ENCODE data around the gene TSPAN7.

The TSPAN7 gene

GRCh38 chrX:38595801-38596200 lies 34.5 kb downstream of the TSPAN7 start:
- DNase-seq (ENCODE audit: low read depth): no peak

DNA sequence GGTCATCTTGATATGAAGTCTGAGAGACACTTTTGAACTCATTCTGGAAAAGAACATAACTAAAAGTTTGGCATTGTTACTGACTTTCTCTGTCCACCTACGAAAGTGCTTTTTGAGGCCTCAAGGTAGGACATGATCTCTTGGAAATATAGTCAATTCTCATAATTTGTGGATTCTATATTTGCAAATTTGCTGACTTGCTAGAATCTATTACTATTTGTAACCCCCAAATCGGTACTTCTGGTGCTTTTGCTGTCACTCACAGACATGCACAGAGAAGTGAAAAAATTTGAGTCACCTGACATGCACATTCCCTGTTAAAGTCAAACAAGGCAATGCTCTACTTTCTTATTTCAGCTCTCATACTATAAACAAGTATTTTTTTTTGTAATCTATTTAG lies 35.6 kb downstream of the TSPAN7 start:
- no peak for DNase-seq (ENCODE audit: low read depth)

DNA sequence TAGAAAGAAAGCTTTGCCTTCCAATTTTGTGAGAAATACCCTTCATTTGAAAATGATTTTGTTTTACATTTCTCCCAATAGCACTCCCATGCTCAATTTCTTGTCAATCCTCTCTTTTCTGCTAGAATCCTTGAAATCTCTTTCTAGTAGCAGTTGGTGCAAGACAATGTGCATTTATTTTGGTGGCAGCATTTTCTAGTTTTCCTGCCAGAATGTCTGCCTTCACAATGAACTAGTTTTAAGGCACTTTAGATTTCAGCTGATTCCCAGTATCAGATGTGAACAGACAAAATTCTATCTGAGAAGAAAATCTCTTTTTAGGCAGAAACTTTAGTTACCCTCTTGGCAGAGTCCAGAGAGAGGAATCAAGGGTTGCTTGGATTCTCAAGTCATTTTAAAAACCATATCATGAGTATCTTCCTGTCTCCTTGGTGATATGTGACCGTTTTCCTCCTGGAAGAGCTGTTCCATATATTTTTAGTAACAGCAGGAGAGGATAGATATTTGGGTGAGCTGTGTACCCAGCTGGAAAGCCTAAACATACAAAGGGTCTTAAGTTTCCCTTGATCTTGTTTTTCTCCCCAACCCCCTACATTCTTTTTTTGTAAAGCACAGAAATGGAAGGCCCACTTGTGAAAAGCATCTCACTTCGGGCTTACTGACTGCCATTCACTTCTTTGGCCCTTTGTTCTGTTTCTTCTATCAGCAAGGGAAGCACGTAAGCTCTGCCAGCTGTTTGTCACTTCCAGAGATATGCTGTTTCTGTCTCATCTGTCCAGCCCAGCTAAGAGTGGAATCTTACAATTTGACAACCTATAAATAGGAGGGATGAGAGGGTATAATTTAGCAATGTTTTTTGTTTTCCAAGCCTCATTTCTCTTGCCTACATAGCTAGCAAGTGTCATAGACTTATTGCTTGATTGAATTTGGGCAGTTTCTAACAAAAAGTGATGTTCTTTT lies 38.7 kb downstream of the TSPAN7 start:
- no peak for DNase-seq (ENCODE audit: low read depth)

GRCh38 chrX:38601866-38602265 lies 40.5 kb downstream of the TSPAN7 start:
- no peak for DNase-seq (ENCODE audit: low read depth)

- DNase-seq (ENCODE audit: low read depth): no peak
Measured at GRCh38 chrX:38606821-38607220, 45.5 kb downstream of the TSPAN7 start.

GRCh38 chrX:38607976-38608375 lies 46.6 kb downstream of the TSPAN7 start:
- DNase-seq (ENCODE audit: low read depth): no peak

DNA sequence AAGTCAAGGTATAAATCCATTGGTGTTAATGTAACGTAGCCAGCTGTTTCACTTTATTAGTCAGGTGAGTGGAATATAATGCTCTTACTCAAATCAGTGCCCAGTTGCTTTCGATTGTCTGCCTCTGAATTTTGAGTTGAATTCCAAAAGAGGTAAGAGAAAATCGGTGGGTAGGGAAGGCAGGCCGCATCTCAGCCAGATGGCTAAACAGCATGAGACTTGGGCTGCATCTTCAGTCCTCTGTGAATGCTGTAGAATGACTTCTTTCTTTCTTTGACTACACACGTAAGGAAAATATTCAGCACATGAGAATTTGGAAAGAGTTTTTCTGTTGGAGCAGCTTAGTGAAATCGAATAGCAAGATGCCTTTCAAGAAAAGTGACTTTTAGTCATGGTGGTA lies 49.5 kb downstream of the TSPAN7 start:
- no peak for DNase-seq (ENCODE audit: low read depth)

DNA sequence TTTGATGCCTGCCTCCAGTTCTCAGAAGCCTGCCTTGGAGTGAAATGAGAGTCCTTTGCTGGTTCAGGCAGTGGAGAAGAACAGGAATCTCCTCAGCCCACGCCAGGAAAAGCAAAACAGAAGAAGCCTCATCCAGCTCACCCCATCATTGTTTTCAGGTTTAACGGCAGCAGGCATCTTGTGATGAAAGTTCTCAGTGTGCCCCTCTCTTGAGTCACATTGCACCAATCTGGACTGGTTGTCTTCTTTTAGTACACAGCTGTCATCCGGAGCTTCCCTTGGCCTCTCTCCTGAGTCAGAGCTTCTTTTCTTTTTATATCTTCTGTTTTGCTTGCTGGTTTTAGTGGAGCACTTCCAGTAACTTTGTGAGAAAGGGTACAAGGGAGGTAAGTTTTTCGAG lies 50.9 kb downstream of the TSPAN7 start:
- no peak for DNase-seq (ENCODE audit: low read depth)

DNA sequence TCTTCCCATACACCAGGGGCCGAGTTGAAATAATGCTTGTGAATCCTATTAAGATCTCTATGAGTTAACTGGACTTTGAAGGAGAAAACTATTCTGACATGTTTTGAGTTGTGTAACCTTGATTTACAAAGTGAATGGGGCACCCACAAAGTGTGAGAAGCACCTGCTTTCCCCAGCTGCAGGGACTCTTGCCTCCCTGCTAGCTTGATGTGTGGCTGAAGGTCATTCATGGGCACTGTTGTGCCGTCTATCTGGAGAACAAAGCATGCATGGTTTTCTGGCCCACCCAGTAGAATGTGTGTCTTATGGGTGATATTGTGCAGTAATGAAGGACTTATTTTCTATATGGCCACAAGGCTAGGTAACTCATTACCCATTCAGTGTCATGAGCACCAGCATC lies 53.1 kb downstream of the TSPAN7 start:
- DNase-seq (ENCODE audit: low read depth): no peak

DNA sequence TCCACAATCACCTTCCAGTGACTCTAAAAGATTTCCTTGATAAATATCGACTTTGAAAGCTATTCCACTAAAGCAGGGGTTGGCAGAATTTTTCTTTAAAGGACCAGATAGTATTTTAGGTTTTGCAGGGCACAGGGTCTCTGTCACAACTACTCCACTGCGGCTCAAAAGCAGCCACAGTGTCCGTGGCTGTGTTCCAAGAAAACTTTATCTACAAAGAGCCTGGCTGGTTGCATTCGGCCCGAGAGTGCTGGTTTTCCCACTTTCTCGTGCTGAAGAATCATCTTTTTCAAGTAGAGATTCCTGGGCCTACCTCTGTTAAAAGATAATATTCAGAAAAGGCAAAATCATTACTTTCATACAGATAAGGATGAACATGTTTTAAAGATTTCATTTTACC lies 55.6 kb downstream of the TSPAN7 start:
- no peak for DNase-seq (ENCODE audit: low read depth)

DNA sequence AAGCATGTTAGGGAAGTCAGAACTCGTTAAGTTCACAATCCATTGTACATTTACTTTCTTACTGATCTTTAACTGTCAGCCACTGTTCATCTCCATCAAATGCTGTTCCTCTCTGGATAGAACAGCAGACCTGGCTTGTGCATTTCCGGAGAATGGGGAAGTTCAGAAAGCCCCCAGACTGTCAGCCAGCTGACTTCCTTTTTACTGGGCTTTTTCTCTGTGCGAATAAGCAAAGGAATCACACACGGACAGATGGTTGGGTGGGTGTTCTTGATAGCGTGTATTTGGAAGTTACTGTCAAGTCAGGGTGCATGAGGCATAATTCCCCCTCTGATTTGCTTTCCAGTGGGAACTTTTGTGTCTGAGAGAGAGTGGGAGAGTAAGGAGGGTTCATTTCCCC lies 56.8 kb downstream of the TSPAN7 start:
- no peak for DNase-seq (ENCODE audit: low read depth)

GRCh38 chrX:38620623-38621022 lies 59.3 kb downstream of the TSPAN7 start:
- DNase-seq (ENCODE audit: low read depth): no peak

DNA sequence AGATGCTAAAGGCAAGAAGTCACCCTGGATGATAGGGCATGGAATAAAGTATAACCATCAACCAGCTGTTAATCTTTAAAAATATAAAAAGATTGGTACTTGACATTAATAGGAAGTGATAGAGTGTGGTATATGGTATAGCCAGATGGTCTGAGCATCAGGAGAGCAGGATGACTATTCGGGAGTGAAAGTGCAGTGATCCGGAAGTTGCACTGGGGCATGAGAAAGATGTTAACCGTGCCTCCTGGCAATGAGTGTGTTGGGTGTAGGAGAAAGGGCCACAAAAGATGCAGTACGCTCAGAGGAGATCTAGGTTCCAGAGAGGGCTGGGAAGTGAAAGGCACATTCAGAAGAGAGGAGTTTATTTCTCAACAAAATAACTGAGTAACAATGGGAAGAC lies 65.0 kb downstream of the TSPAN7 start:
- no peak for DNase-seq (ENCODE audit: low read depth)

- DNase-seq (ENCODE audit: low read depth): no peak
Measured at GRCh38 chrX:38627683-38628082, 66.3 kb downstream of the TSPAN7 start.

GRCh38 chrX:38628587-38628986 lies 67.2 kb downstream of the TSPAN7 start:
- DNase-seq (ENCODE audit: low read depth): no peak

GRCh38 chrX:38632516-38632915 lies 71.2 kb downstream of the TSPAN7 start:
- no peak for DNase-seq (ENCODE audit: low read depth)

GRCh38 chrX:38634665-38635064 lies 73.3 kb downstream of the TSPAN7 start:
- DNase-seq (ENCODE audit: low read depth): no peak

DNA sequence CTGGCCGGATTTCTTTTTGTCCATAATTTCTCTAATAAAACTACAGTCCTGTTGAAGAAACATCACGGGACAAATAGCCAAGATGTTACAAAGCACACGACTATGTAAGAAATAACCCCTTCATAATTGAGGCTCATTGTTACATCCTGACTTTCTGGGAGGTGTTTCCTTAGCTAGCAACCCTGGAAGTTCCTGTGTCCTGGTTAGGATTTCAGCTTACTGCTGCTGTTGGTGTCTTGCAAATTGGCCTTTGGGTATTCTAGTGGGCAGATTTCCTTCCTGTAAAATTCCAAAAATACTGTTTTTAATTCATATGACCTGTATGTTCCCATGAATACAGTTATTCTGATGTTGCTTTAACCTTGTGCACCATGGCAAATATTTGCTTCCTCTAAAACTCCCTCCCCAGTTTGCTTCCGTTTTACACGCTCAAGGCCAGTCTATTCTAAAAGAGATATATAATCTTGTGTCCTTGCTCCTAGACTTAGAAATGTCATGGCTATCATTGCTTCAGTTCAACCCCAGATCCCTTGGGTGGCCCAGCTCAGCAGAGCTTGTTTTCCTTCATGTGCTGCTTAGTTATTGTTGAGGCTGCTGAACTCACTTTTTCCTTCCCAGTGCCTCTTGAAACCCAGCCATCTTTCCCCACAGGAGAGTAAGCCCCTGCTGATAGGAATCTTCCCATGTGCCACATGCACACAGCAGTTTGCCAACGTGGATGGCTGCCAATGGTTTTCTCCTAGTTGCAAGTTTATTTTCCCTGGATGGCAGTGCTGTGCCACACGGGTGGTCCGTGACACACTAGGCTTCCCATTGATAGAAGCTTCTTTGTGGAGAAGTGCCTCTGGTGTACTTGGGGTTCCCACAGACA lies 75.8 kb downstream of the TSPAN7 start:
- no peak for DNase-seq (ENCODE audit: low read depth)

GRCh38 chrX:38638952-38639529 lies 77.7 kb downstream of the TSPAN7 start:
- DNase-seq (ENCODE audit: low read depth): no peak

- DNase-seq (ENCODE audit: low read depth): no peak
Measured at GRCh38 chrX:38639730-38640129, 78.4 kb downstream of the TSPAN7 start.

GRCh38 chrX:38641197-38641596 lies 79.9 kb downstream of the TSPAN7 start:
- DNase-seq (ENCODE audit: low read depth): no peak

DNA sequence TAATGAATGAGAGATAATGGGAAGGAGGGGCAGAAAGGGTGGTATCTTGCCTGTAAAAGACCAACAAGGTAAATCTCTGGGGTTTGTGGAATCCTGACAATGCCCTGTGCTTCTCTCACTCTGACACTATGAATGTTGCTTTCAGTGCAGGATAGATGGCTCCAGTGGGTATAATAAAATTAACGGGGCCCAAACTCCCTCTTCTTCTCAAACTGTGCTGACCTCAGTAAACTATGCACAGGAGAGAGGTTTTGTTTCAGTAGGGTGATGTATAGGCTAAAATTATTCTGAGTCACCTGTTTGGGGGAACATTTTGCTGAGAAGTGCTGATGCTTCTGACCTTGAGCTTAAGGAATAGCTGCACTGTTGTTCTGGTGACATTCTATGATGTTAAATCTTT lies 82.6 kb downstream of the TSPAN7 start:
- no peak for DNase-seq (ENCODE audit: low read depth)

GRCh38 chrX:38646129-38646528 lies 84.8 kb downstream of the TSPAN7 start:
- no peak for DNase-seq (ENCODE audit: low read depth)
